Endothelial cell of umbilical vein (primary cell): ENCODE results near the gene ZNF827. TPM values are rescaled to one million over a fixed set of nuclear protein-coding genes. Genes with fewer than 3 reads are reported as not detected.

ENCODE experiments used
- BruUV-seq: library from RNA; stranded (reverse); fragments of 400-500 nt; replicated peaks from 2 replicates; lab custom pipeline; 2021; lab: Mats Ljungman, UMichigan
- CTCF ChIA-PET: fragments of 300-600, 350-600 bp; sonication (Branson Sonifier 250); formaldehyde crosslinking; loops from one replicate; lab custom pipeline; 2021; ENCODE audit warnings: antibody characterized with exemption, inconsistent platforms; lab: Charles Lee
- POLR2A ChIA-PET: fragments of 300-600, 350-600 bp; sonication (Branson Sonifier 250); formaldehyde crosslinking; loops from one replicate; lab custom pipeline; 2021; ENCODE audit warnings: antibody characterized with exemption, inconsistent platforms; lab: Charles Lee
- DNase-seq: peaks from one replicate; pipeline ENCODE4 v3.0.0-alpha.2; 2011; ENCODE audit warnings: low read depth, low spot score
- FAIRE-seq: peaks from 2 replicates; lab custom pipeline; 2011; peaks lifted over from hg19 to GRCh38; lab: Jason Lieb, UNC
- H2AFZ ChIP-seq: 2 replicates; pipeline ENCODE4 v1.6.0; 2012; ENCODE audit warnings: low read depth, low read length, control low read depth, inconsistent platforms
- H3K27ac ChIP-seq: 2 replicates; pipeline ENCODE4 v1.5.1; 2011; ENCODE audit warnings: low read depth, mild to moderate bottlenecking, control low read depth, low read length, moderate library complexity; ENCODE audit not compliant: insufficient read depth
- H3K27me3 ChIP-seq, 2 experiments: 2 replicates each; pipeline versions ENCODE4 v1.6.0 to v1.6.1; 2011; ENCODE audit warnings: low read length in 2 of 2, mixed read lengths in 1 of 2; ENCODE audit not compliant: control insufficient read depth in 2 of 2, insufficient read depth in 2 of 2
- H3K36me3 ChIP-seq, 2 experiments: 2 replicates in 1 of 2; 3 replicates in 1 of 2; pipeline ENCODE4 v1.5.1; 2011; ENCODE audit warnings: low read length in 2 of 2, mild to moderate bottlenecking in 1 of 2, moderate library complexity in 1 of 2; ENCODE audit not compliant: control insufficient read depth in 2 of 2, insufficient read depth in 2 of 2; ENCODE audit errors: extremely low read depth in 1 of 2
- H3K4me1 ChIP-seq: 3 replicates; pipeline ENCODE4 v1.5.1; 2011; ENCODE audit warnings: mild to moderate bottlenecking, low read length; ENCODE audit not compliant: control insufficient read depth, insufficient read depth; ENCODE audit errors: extremely low read depth
- H3K4me2 ChIP-seq: 2 replicates; pipeline ENCODE4 v1.6.1; 2011; ENCODE audit warnings: low read length, control low read depth, mixed read lengths; ENCODE audit not compliant: insufficient read depth
- H3K4me3 ChIP-seq, 3 experiments: fragments of 200-600 bp in 1 of 3; sonication (generic), shearing (Covaris generic) in 1 of 3; replicated peaks in 1 of 3; 2 replicates each; pipeline ENCODE4 v1.5.1; 2011 to 2016; ENCODE audit warnings: control low read depth in 3 of 3, low read length in 3 of 3, mild to moderate bottlenecking in 2 of 3, inconsistent platforms in 1 of 3, low read depth in 1 of 3, moderate library complexity in 1 of 3; ENCODE audit not compliant: insufficient read depth in 1 of 3
- H3K79me2 ChIP-seq: 2 replicates; pipeline ENCODE4 v1.6.0; 2012; ENCODE audit warnings: low read length, inconsistent platforms; ENCODE audit not compliant: control insufficient read depth, insufficient read depth
- H3K9ac ChIP-seq: replicated peaks from 2 replicates; pipeline ENCODE3; 2011; ENCODE audit warnings: low read length, control low read depth; ENCODE audit not compliant: insufficient read depth; ENCODE audit errors: extremely low read depth
- H3K9me1 ChIP-seq: replicated peaks from 3 replicates; pipeline ENCODE4 v1.6.0; 2011; ENCODE audit warnings: mild to moderate bottlenecking, low read length; ENCODE audit not compliant: control insufficient read depth, insufficient read depth; ENCODE audit errors: extremely low read depth
- H3K9me3 ChIP-seq: replicated peaks from 2 replicates; pipeline ENCODE4 v1.5.1; 2012; ENCODE audit warnings: low read length, inconsistent platforms; ENCODE audit not compliant: control insufficient read depth, insufficient read depth
- H4K20me1 ChIP-seq: replicated peaks from 2 replicates; pipeline ENCODE3; 2011; ENCODE audit warnings: mild to moderate bottlenecking, low read length; ENCODE audit not compliant: control insufficient read depth, insufficient read depth; ENCODE audit errors: extremely low read depth
- EZH2 ChIP-seq: IDR thresholded peaks from 2 replicates; pipeline ENCODE4 v1.6.1; 2012; ENCODE audit warnings: borderline replicate concordance, low read depth, mild to moderate bottlenecking, moderate library complexity, low read length, inconsistent platforms; ENCODE audit not compliant: severe bottlenecking
- FOS ChIP-seq: IDR thresholded peaks from 2 replicates; pipeline ENCODE4 v1.6.1; 2011; ENCODE audit warnings: mild to moderate bottlenecking, low read length, moderate library complexity, borderline replicate concordance; ENCODE audit not compliant: insufficient read depth
- GATA2 ChIP-seq: IDR thresholded peaks from 2 replicates; pipeline ENCODE4 v1.7.0; 2011; ENCODE audit warnings: low read depth, mild to moderate bottlenecking, moderate library complexity, mixed read lengths, low read length; ENCODE audit not compliant: insufficient read length, insufficient read depth
- JUN ChIP-seq: IDR thresholded peaks from 2 replicates; pipeline ENCODE4 v1.6.1; 2011; ENCODE audit warnings: borderline replicate concordance, low read depth; ENCODE audit not compliant: insufficient read length, insufficient read depth
- MAX ChIP-seq: IDR thresholded peaks from 2 replicates; pipeline ENCODE4 v1.6.1; 2011; ENCODE audit not compliant: insufficient read depth, insufficient read length
- MYC ChIP-seq: IDR thresholded peaks from one replicate; pipeline ENCODE4 v1.6.1; 2011; ENCODE audit warnings: mild to moderate bottlenecking, low read depth, low read length
- POLR2A ChIP-seq: IDR thresholded peaks from 2 replicates; pipeline ENCODE4 v1.6.1; 2012; ENCODE audit warnings: low read depth, mild to moderate bottlenecking, control low read depth, low read length
- POLR2AphosphoS5 ChIP-seq: IDR thresholded peaks from 2 replicates; pipeline ENCODE4 v1.6.1; 2012; ENCODE audit warnings: low read depth, mild to moderate bottlenecking, control low read depth, low read length, moderate library complexity; ENCODE audit not compliant: insufficient read depth
- dilution Hi-C: fragments of 300-500 bp; cut with MboI; formaldehyde crosslinking; loops from one replicate; pipeline ENCODE4 v1.15.0; 2019; ENCODE audit warnings: low sequenced_read_pairs; ENCODE audit not compliant: extremely low pct_ligation_motif_present
- intact Hi-C: fragments of 100-400 bp; cut with micrococcal nuclease; formaldehyde crosslinking; loops from one replicate; pipeline ENCODE4 v1.10.0; 2022
- polyA plus RNA-seq, 4 experiments: library from polyadenylated mRNA; depleted of rRNA in 3 of 4; stranded (reverse) in 3 of 4; unstranded in 1 of 4; fragments of >200 nt; gene quantifications; 2 replicates each; pipeline versions ENCODE4 v1.2.1 to v1.2.3, GENCODE V29; 2011 to 2012; ENCODE audit warnings: missing spikeins in 1 of 4
- total RNA-seq: library from RNA; stranded (reverse); gene quantifications from 2 replicates; pipeline ENCODE4 v1.2.3, GENCODE V29; 2021
- TF ChIP-seq, protein P1 (sequence below), 2 donors: IDR thresholded peaks; 1 replicate in 1 of 2; 2 replicates in 1 of 2; pipeline ENCODE4 v1.5.1; 2011; ENCODE audit warnings: low read length in 2 of 2, mild to moderate bottlenecking in 2 of 2, moderate library complexity in 2 of 2, control low read depth in 1 of 2, inconsistent platforms in 1 of 2, low read depth in 1 of 2; ENCODE audit not compliant: insufficient read depth in 1 of 2; ENCODE audit errors: extremely low read depth in 1 of 2

ZNF827 gene
- total and polyA plus RNA-seq, 2 donors (not counting 3 experiments of a cell fraction or from before 2014, with no cell fraction given), result 16.9 to 23.7 TPM

GRCh38 chr4:145755802-145756201 lies 182.8 kb downstream of the ZNF827 start:
- dilution Hi-C loops, result no loop called here
- FAIRE-seq, result no peak
- no peak for TF ChIP-seq MAX
- TF ChIP-seq FOS, result no peak
- TF ChIP-seq, protein P1, sequence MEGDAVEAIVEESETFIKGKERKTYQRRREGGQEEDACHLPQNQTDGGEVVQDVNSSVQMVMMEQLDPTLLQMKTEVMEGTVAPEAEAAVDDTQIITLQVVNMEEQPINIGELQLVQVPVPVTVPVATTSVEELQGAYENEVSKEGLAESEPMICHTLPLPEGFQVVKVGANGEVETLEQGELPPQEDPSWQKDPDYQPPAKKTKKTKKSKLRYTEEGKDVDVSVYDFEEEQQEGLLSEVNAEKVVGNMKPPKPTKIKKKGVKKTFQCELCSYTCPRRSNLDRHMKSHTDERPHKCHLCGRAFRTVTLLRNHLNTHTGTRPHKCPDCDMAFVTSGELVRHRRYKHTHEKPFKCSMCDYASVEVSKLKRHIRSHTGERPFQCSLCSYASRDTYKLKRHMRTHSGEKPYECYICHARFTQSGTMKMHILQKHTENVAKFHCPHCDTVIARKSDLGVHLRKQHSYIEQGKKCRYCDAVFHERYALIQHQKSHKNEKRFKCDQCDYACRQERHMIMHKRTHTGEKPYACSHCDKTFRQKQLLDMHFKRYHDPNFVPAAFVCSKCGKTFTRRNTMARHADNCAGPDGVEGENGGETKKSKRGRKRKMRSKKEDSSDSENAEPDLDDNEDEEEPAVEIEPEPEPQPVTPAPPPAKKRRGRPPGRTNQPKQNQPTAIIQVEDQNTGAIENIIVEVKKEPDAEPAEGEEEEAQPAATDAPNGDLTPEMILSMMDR (IDR thresholded peaks at IDR 0.05; ENCODE audit: extremely low read depth in 1 of 2, insufficient read depth in 1 of 2, low read depth in 1 of 2, low read length in 2 of 2), result no peak
- TF ChIP-seq POLR2A, result no peak
- no peak for TF ChIP-seq POLR2AphosphoS5
- no peak for TF ChIP-seq EZH2
- TF ChIP-seq JUN, result no peak
- no peak for TF ChIP-seq GATA2
- no peak for TF ChIP-seq MYC
- Histone ChIP-seq H3K9me1 (no peaks in the 10 kb centered on the region), H3K27me3 (no peaks in the 10 kb centered on the region), H4K20me1 (no peaks in the 10 kb centered on the region), H3K9ac (no peak overlapping the region), H3K4me1 (no peaks in the 10 kb centered on the region), H3K4me3 (no peak overlapping the region), H2AFZ (no peak overlapping the region), H3K27ac (no peak overlapping the region), H3K4me2 (no peak overlapping the region), H3K9me3 (no peaks in the 10 kb centered on the region), H3K79me2 (no peaks in the 10 kb centered on the region), H3K36me3 (peaks cover 0 to 3% of the 10 kb centered on the region in 2 experiments)
- no TSS peak for BruUV-seq
- intact Hi-C loops, result no loop called here
- POLR2A ChIA-PET, result no interaction called here
- no peak for DNase-seq
- CTCF ChIA-PET, result interaction anchor here (1.0 to 1.6 kb wide), 3 partner anchors 9 to 87 kb away, joined by 4 to 5 read pairs (median 4); no protein-coding TSS in a partner anchor
